ENCODE measurements around the gene OR4F17.
"Not testable (repeated sequence)": the region's sequence is repeated elsewhere in the genome, so short reads cannot be mapped to it uniquely, and the experiment has no call there.

OR4F17 gene, protein sequence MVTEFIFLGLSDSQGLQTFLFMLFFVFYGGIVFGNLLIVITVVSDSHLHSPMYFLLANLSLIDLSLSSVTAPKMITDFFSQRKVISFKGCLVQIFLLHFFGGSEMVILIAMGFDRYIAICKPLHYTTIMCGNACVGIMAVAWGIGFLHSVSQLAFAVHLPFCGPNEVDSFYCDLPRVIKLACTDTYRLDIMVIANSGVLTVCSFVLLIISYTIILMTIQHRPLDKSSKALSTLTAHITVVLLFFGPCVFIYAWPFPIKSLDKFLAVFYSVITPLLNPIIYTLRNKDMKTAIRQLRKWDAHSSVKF

GRCh38 chr19:106804-107203, at the start of gene OR4F17:
Gene OR4F17 (plus strand): TSS chr19:107104. CDS start chr19:110679, 3,575 bp downstream.
- not testable (repeated sequence) for FAIRE-seq

DNA sequence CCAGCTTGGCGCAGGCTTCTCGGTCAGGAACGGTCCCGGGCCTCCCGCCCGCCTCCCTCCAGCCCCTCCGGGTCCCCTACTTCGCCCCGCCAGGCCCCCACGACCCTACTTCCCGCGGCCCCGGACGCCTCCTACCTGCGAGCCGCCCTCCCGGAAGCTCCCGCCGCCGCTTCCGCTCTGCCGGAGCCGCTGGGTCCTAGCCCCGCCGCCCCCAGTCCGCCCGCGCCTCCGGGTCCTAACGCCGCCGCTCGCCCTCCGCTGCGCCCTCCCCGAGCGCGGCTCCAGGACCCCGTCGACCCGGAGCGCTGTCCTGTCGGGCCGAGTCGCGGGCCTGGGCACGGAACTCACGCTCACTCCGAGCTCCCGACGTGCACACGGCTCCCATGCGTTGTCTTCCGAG, 36.1 kb upstream of the OR4F17 start:
- not testable (repeated sequence) for FAIRE-seq

- FAIRE-seq, result not testable (repeated sequence)
Measured at GRCh38 chr19:82864-83263, 24.0 kb upstream of the OR4F17 start.

DNA sequence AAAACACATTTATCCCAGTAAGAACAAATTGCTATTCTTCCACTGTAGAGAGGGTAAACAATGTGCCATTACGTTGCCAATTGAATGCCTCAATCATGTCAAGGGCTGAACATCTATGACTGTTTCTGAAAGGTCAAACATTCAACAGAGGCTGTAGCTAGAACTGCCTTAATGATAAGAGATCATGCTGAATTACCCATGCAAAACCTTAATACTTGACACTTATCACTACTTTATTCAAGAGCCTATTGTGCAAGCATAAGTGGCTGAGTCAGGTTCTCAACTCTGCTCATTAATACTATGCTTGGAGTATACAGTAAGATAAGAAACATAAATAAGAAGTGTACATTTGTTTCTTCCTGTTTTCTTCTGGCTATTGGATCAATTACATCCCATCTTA, 23.3 kb upstream of the OR4F17 start:
- FAIRE-seq, result not testable (repeated sequence)

- FAIRE-seq, result not testable (repeated sequence)
Measured at GRCh38 chr19:90678-91077, 16.2 kb upstream of the OR4F17 start.

- not testable (repeated sequence) for FAIRE-seq
Measured at GRCh38 chr19:94794-95193, 12.1 kb upstream of the OR4F17 start.

DNA sequence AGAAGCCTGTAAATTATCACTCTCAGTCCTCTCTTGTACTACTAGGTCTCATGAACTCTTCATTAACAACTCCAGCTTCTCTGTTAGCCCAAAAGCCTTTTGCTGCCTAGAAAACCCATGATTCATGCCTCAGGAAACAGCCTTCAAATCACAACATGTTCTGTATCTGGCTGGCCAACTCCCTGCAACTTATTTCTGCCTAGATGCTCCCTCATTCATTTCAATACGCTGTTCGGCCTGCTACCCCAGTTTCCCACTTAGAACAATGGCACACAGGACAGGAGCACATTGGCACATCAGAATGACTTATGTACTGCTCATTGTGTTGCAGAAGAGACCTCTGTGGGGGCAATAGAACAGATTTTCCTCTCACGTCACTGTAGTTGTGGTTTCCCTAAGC, 9.3 kb upstream of the OR4F17 start:
- FAIRE-seq, result not testable (repeated sequence)

DNA sequence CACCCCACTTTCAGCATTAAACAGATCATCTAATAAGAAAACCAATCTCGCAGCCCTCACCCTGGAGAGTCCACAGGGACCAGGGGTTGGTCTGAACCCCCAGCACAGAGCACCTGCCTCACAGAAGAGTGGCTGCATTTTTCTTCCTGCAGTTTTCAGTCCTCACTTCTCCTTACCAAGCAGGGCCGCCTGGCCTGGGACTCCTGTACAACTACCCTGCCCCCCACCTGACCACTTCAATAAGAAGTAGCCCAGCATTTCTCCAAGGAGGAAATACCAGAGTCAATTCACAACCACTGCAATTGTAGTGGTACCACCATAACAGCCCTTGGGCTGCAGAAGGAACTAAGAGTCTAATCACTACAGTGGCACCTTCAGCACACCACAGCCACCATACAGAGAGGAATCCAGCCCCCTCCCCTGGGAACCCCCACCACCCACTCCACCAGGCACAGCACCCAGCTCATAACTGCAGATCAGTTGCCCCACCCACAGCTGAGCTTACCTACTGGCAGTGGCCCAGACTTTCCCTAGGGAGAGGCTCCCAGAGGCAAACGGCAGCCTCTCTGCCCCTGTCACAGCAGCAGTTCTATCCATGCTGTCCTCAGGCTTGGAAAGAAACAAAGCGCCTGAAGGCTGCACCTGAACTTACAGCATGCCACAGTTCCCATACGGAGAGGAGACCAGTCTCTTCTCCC, 13.7 kb downstream of the OR4F17 start:
- FAIRE-seq, result not testable (repeated sequence)

Measured in TTC549 (cell line).